ENCODE results near the gene GMEB2. TPM values are rescaled to one million over a fixed set of nuclear protein-coding genes. Genes with fewer than 3 reads are reported as not detected.
A peak's percentile ranks its signal among the peaks of the same experiment; 100 is the strongest.

GMEB2 gene
- total and polyA plus RNA-seq, 11 donors, result 4.3 to 10.0 (median 6.1) TPM

- Histone ChIP-seq H3K27ac (peak overlapping the region in 2 of 12 donors; percentile 27 to 37), H3K36me3 (peaks cover 0 to 53% (median 40%) of the 10 kb centered on the region in 9 donors), H3K4me1 (no peaks in the 10 kb centered on the region), H3K4me3 (no peak overlapping the region), H3K9me3 (no peaks in the 10 kb centered on the region), H3K27me3 (no peaks in the 10 kb centered on the region)
- intact Hi-C loops (cut with DNase I), result loop anchor here in 1 of 10 donors (5.0 kb wide), 1 partner anchor 34 kb away; no protein-coding TSS in a partner anchor
- ATAC-seq (peak in 1 of 4 donors; percentile 32), DNase-seq (peak in 3 of 5 donors; percentile 20 to 48 (median 22))
- TF ChIP-seq CTCF (IDR thresholded peaks at IDR 0.05) (no peak), POLR2A (IDR thresholded peaks at IDR 0.05) (no peak)
- WGBS, 4 donors, result 70 to 85% (median 73%) methylated on average over 16 to 19 of the region's 19 CpGs
These were observed 38.9 kb downstream of the GMEB2 start for GRCh38 chr20:63587776-63588591.

GRCh38 chr20:63587256-63587655 is 39.6 kb downstream of the GMEB2 start:
- peak in 1 of 5 donors; percentile 20 for DNase-seq
- ATAC-seq, result no peak
- peaks cover 0 to 46% (median 33%) of the 10 kb centered on the region in 9 donors for H3K36me3 ChIP-seq
- no peak overlapping the region for H3K27ac ChIP-seq
- H3K4me3 ChIP-seq, result no peak overlapping the region
- intact Hi-C loops (cut with DNase I), result loop anchor here in 1 of 10 donors (5.0 kb wide), 1 partner anchor 35 kb away; no protein-coding TSS in a partner anchor
- WGBS, 4 donors, result 92 to 95% (median 93%) methylated on average over 12 of the region's 12 CpGs
- H3K4me1 ChIP-seq, result no peaks in the 10 kb centered on the region
- H3K9me3 ChIP-seq, result no peaks in the 10 kb centered on the region
- no peak for TF ChIP-seq POLR2A (IDR thresholded peaks at IDR 0.05)
- TF ChIP-seq CTCF (IDR thresholded peaks at IDR 0.05), result no peak
- no peaks in the 10 kb centered on the region for H3K27me3 ChIP-seq

- H3K4me1 ChIP-seq, result no peaks in the 10 kb centered on the region
- DNase-seq, result peak in 2 of 5 donors; percentile 20 to 47
- intact Hi-C loops (cut with DNase I), result loop anchor here in 1 of 10 donors (5.0 kb wide), 1 partner anchor 36 kb away; no protein-coding TSS in a partner anchor
- 91 to 96% (median 94%) methylated on average over 11 to 17 of the region's 17 CpGs for WGBS, 4 donors
- H3K36me3 ChIP-seq, result peaks cover 0 to 41% (median 28%) of the 10 kb centered on the region in 9 donors
- TF ChIP-seq CTCF (IDR thresholded peaks at IDR 0.05), result no peak
- TF ChIP-seq POLR2A (IDR thresholded peaks at IDR 0.05), result no peak
- H3K9me3 ChIP-seq, result no peaks in the 10 kb centered on the region
- H3K27me3 ChIP-seq, result no peaks in the 10 kb centered on the region
- H3K27ac ChIP-seq, result no peak overlapping the region
- no peak overlapping the region for H3K4me3 ChIP-seq
- ATAC-seq, result no peak
These were observed 40.1 kb downstream of the GMEB2 start for GRCh38 chr20:63586797-63587196.
